HG03571 (cell line): Measurements from ENCODE around the gene TGM4.

ENCODE experiments used
- ATAC-seq: cut with Tn5 transposase; IDR thresholded peaks from one replicate; pipeline ENCODE4 v1.9.1; 2021; ENCODE audit not compliant: unreplicated experiment

TGM4 gene

GRCh38 chr3:44877333-44877732 lies 2.9 kb downstream of the TGM4 start:
- ATAC-seq: no peak

GRCh38 chr3:44880284-44880683 lies 5.9 kb downstream of the TGM4 start:
- no peak for ATAC-seq

- no peak for ATAC-seq
These were observed 9.0 kb downstream of the TGM4 start for GRCh38 chr3:44883213-44883955.

GRCh38 chr3:44883999-44884431 lies 9.6 kb downstream of the TGM4 start:
- ATAC-seq: no peak

GRCh38 chr3:44885618-44886017 lies 11.2 kb downstream of the TGM4 start:
- no peak for ATAC-seq

GRCh38 chr3:44886561-44886960 lies 12.2 kb downstream of the TGM4 start:
- ATAC-seq: no peak

GRCh38 chr3:44887101-44887500 lies 12.7 kb downstream of the TGM4 start:
- ATAC-seq: no peak

- ATAC-seq: no peak
These were observed 15.8 kb downstream of the TGM4 start for GRCh38 chr3:44890258-44890657.

- ATAC-seq: no peak
These were observed 16.4 kb downstream of the TGM4 start for GRCh38 chr3:44890852-44891251.

GRCh38 chr3:44892689-44893088 lies 18.3 kb downstream of the TGM4 start:
- ATAC-seq: no peak

GRCh38 chr3:44893097-44893496 lies 18.7 kb downstream of the TGM4 start:
- ATAC-seq: no peak

- ATAC-seq: no peak
These were observed 20.1 kb downstream of the TGM4 start for GRCh38 chr3:44894485-44894884.

- no peak for ATAC-seq
These were observed 22.0 kb downstream of the TGM4 start for GRCh38 chr3:44896440-44896839.

GRCh38 chr3:44899683-44900367 lies 25.4 kb downstream of the TGM4 start:
- ATAC-seq: no peak

GRCh38 chr3:44902628-44903027 lies 28.2 kb downstream of the TGM4 start:
- no peak for ATAC-seq

- ATAC-seq: no peak
These were observed 28.9 kb downstream of the TGM4 start for GRCh38 chr3:44903314-44903713.

GRCh38 chr3:44903751-44904150 lies 29.3 kb downstream of the TGM4 start:
- no peak for ATAC-seq

- no peak for ATAC-seq
These were observed 31.2 kb downstream of the TGM4 start for GRCh38 chr3:44905446-44906157.

GRCh38 chr3:44906997-44907396 lies 32.6 kb downstream of the TGM4 start:
- no peak for ATAC-seq

- ATAC-seq: no peak
These were observed 33.2 kb downstream of the TGM4 start for GRCh38 chr3:44907612-44908011.

GRCh38 chr3:44909063-44909462 lies 34.7 kb downstream of the TGM4 start:
- no peak for ATAC-seq

- ATAC-seq: no peak
These were observed 36.3 kb downstream of the TGM4 start for GRCh38 chr3:44910693-44911092.
